CD1c-positive myeloid dendritic cell (primary cell): Measurements from ENCODE around the gene KCNK15.
A peak's percentile ranks its signal among the peaks of the same experiment; 100 is the strongest.

Experiments used
- DNase-seq: peaks from one replicate; pipeline ENCODE4 v3.0.0-alpha.2; 2016; ENCODE audit errors: extremely low spot score

The KCNK15 gene

DNA sequence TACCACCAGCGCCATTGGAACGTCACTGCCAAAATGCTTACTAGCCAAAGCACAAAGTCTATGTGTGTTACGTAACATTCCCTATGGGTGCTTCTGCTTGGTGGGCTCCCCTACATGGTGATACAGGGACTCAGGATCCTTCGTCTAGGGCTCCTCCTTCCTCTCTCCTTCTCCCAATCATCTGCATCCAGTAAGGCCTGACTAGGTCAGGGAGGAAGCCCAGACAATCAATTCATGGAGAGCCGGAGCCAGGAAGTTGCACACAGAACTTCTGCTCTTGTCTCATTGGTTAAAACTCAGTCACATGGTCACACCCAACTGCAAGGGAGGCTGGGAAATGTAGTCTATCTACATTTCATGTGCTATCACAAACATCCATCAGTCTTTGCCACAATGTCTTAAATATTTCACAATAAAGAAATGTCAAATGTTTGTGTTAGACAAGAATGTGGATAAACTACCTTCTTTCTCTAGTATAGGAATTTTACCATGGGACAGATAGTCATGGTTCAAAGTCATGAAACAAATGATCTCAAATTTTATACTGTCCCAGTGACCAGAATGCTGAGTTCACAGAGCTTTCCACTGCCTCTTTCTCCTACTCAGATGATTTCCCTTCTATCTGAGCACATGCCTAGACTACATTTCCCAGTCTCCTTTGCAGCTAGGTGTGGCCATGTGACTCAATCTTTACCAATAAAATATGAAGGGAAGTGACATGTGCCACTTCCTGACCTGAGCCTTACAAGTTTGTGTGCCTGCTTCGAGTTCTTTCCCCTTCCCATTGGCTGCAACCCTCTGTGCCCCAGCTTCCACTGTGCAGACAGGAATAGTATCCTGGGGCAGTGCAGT, 9.3 kb upstream of the KCNK15 start:
- DNase-seq = peak; percentile 81

GRCh38 chr20:44737116-44737515, 8.5 kb upstream of the KCNK15 start:
- DNase-seq = no peak

DNA sequence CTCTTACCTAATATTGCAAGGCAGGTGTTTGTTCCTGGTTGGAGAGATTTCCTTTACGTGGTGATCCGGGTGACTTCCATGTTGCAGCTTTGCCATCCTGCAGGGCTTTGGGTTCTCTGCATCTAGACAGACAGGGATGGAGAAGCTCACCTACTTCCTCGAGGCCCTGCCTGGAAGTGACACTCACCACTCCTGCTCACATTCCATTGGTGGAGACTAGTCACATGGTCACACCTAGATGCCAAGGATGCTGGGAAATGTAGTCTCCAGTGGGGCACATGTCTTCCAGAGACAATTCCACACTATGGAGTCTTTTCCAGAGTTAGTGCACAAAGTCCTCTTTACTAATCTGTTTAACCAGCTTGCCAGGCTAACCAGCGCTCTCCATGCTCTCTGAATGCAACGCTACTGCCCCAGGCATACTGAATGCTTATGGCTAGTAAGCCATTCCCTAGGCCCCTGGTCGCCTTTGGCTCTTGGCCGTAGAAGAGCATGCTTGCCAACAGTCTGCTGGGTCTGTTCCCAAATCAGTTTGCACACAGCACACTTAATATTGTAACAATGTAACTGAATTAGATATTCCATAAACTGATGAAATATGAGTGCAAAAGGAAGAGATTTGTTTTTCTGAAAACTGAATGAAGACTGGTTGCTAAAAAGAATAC, 6.7 kb upstream of the KCNK15 start:
- peak; percentile 56 for DNase-seq

- DNase-seq = no peak
Observed at GRCh38 chr20:44739942-44740341, 5.7 kb upstream of the KCNK15 start.

DNA sequence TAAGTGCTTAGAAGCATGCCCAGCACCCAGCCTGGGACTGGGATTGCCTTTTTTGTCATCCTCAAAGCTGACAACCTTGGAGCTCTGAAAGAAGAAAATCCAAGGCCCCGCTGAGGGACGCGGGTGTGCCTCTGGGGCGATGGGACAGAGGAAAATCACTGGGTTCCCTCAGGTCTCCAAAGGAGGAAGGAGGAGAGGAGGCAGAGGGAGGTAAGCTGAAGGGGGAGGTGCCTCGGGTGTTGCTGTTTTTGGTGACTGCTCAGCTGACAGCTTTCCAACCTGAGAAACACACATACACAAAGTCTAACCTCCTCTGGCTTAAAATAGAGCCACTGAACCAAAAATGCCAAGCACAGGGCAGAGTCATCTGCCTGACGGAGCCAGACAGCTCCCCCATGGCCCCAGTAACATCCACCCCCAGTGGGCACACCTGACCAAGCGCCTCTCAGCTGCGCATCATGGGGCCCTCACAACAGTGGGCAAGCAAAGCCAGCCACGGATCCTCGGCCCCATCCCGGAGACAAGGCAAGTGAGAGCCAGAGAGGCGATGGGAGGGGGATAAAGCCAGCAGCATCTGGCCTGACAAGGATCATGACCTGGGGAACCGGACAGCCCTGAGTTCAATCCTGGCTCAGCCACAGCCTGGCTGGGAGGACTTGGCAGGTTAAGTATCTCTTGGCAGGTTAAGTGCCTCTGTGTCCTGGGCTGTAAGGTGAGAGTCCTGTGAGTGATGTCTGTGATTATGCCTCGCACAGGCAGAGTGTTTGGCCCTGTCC, 3.2 kb upstream of the KCNK15 start:
- no peak for DNase-seq

GRCh38 chr20:44743080-44743701, 2.5 kb upstream of the KCNK15 start:
- DNase-seq = no peak

DNA sequence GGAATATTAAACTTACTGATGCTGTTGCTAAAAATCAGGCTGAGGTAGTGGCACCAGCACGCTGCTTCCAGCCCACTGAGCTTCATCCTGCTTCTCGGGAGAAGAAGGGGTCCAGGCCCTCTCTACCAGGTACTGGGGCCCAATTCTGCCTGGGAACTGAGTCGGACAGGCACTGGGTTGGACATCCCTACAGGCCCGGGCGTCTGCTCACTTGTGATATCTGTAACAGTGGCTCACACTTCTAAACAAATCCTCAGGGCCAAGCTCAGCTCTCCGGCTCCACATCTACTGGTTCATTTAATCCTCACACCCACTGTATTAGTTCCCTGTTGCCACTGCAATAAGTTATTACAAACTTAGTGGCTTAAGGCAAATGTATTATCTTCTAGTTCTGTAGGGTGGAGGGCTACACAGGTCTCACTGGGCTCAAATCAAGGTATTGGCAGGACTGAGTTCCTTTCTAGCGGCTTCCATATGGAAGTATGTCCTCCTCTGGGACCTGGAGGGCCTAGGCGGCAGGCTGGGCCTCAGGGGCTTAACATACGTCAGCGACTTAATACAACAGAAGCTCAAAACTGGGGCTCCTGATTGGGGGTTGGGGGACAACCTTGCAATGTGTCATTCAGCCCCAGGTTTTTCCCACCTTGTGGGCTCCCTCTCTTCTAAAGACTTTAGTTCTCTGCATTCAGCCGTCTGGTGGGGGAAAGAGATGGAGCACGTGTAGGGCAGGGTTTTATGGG, 1.6 kb upstream of the KCNK15 start:
- no peak for DNase-seq

DNA sequence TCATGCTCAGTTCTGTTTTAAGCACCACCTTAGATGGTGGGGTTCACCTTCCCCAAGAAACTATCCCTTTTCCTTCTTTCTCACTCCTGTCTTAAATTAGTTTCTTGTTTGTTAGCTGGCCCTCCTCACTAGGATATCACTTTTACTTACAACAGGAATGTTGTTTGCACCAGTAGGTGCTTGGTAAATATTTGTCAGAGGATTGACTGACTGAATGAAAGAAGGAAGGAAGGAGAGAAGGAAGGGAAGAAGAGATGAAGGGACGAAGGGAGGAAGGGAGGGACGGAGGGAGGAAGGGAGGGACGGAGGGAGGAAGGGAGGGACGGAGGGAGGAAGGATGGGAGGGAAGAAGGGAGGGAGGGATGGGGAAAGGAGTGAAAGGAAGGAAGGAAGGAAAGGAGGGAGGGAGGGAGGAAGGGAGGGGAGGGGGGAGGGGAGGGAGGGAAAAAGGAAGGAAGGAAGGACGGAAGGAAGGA, 505 bp upstream of the KCNK15 start:
- DNase-seq = no peak

- DNase-seq = no peak
Observed at GRCh38 chr20:44746367-44747165, 901 bp downstream of the KCNK15 start.

- DNase-seq = peak; percentile 62
Observed at GRCh38 chr20:44747166-44748004, 1.7 kb downstream of the KCNK15 start.

- no peak for DNase-seq
Observed at GRCh38 chr20:44748005-44748370, 2.3 kb downstream of the KCNK15 start.

DNA sequence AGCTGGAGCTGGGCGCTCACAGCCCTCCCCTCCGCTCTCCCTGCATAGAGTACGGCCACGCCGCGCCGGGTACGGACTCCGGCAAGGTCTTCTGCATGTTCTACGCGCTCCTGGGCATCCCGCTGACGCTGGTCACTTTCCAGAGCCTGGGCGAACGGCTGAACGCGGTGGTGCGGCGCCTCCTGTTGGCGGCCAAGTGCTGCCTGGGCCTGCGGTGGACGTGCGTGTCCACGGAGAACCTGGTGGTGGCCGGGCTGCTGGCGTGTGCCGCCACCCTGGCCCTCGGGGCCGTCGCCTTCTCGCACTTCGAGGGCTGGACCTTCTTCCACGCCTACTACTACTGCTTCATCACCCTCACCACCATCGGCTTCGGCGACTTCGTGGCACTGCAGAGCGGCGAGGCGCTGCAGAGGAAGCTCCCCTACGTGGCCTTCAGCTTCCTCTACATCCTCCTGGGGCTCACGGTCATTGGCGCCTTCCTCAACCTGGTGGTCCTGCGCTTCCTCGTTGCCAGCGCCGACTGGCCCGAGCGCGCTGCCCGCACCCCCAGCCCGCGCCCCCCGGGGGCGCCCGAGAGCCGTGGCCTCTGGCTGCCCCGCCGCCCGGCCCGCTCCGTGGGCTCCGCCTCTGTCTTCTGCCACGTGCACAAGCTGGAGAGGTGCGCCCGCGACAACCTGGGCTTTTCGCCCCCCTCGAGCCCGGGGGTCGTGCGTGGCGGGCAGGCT, 4.6 kb downstream of the KCNK15 start:
- DNase-seq = no peak

- no peak for DNase-seq
Observed at GRCh38 chr20:44752099-44752931, 6.7 kb downstream of the KCNK15 start.

DNA sequence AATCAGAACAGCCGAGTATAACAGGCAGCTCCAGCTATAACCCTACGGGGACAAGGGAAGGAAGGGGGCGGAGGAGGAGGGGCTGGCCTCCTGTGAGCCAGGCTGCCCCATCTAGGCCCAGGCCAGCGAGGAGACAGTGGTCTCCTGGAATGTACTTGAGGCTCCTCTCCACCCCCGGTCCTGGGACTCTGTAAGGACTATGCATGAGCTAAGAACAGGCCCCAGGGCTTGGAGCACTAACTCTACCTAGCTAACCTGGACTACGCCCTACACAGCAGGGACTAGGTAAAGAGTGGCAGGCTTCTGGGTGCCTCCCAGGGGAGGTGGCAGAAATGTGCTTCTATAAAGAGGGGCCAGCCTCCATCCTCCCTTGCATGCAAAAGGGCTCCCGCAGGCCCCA, 8.9 kb downstream of the KCNK15 start:
- no peak for DNase-seq

DNA sequence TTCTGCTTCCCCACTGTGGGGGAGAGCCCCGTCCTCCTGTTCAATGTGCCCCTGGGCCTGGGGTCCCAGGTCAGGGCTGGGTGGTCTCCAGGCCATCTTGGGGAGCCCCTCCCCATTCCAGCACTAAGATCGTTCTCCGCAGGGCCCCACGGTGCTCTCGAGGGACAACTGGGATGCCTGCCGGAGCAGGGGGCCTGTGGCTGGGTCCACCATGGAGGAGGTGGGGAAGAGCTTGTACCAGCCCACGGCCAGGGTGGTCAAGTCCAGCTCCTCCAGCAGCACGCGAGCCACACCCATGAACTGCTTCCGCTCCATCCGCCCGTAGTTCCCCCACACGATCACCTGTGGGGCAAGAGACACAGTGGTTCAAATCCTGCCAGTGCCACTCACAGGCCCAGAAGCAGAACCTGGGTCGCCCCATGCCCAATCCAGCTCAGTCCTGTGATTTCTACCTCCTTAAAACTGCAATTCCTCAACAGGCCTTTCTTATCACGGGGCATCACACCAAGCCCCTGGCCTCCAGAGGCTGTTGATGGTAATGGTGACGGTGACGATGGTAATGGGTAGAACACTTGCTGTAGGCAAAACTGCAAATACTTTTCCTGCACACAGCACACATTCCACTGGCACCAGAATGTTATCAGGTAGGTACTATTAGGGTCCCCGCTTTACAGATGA, 10.5 kb downstream of the KCNK15 start:
- DNase-seq = no peak

- no peak for DNase-seq
Observed at GRCh38 chr20:44756956-44757355, 11.3 kb downstream of the KCNK15 start.
